Stomach (tissue), 4 donors: ENCODE measurements around the gene CABCOCO1.

ENCODE experiments used
- CTCF ChIP-seq, 7 experiments: fragments of 450-650 bp in 4 of 7; fragments of 200-600 bp in 3 of 7; sonication (generic) in 3 of 7; IDR thresholded peaks; one replicate each; pipeline ENCODE4 v1.5.1; 2016 to 2019; ENCODE audit warnings: antibody characterized with exemption in 7 of 7, control low read depth in 2 of 7, mild to moderate bottlenecking in 1 of 7
- POLR2A ChIP-seq, 4 donors: fragments of 450-650 bp; IDR thresholded peaks; one replicate each; pipeline ENCODE4 v1.6.1; 2016; ENCODE audit warnings: antibody characterized with exemption in 4 of 4, control low read depth in 2 of 4, mild to moderate bottlenecking in 1 of 4, moderate library complexity in 1 of 4
- POLR2AphosphoS5 ChIP-seq, 3 donors: sonication (generic); formaldehyde crosslinking; IDR thresholded peaks; one replicate each; pipeline ENCODE4 v1.6.1; 2016; ENCODE audit warnings: antibody characterized with exemption in 3 of 3

GRCh38 chr10:61749291-61749690, 86.6 kb downstream of the CABCOCO1 start:
- TF ChIP-seq CTCF (IDR thresholded peaks at IDR 0.05) (no peak), POLR2A (IDR thresholded peaks at IDR 0.05) (no peak), POLR2AphosphoS5 (IDR thresholded peaks at IDR 0.05) (no peak)
